Activated CD8-positive, alpha-beta memory T cell treated with anti-CD3 and anti-CD28 coated beads for 24 hours (primary cell): ENCODE results near the gene NUBP2.
A peak's percentile ranks its signal among the peaks of the same experiment; 100 is the strongest.
"Not testable (repeated sequence)": the region's sequence is repeated elsewhere in the genome, so short reads cannot be mapped to it uniquely, and the experiment has no call there.

Experiments used
- DNase-seq: peaks from one replicate; pipeline ENCODE4 v3.0.0-alpha.2; 2020

NUBP2 gene

DNA sequence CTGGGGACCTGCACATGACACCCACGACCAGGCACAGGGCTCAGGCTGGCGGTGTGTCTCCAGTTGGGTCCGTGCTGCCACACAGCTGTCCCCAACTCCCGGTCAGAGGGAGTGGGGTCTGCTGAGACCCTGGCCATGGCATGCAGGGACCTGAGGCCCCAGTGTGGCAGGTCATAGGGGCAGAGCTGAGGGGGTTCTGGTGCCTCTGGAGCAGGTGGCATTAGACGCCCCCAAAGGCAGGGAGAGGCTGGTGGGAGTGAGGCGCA, 4.2 kb downstream of the NUBP2 start:
- peak; percentile 51 for DNase-seq

DNA sequence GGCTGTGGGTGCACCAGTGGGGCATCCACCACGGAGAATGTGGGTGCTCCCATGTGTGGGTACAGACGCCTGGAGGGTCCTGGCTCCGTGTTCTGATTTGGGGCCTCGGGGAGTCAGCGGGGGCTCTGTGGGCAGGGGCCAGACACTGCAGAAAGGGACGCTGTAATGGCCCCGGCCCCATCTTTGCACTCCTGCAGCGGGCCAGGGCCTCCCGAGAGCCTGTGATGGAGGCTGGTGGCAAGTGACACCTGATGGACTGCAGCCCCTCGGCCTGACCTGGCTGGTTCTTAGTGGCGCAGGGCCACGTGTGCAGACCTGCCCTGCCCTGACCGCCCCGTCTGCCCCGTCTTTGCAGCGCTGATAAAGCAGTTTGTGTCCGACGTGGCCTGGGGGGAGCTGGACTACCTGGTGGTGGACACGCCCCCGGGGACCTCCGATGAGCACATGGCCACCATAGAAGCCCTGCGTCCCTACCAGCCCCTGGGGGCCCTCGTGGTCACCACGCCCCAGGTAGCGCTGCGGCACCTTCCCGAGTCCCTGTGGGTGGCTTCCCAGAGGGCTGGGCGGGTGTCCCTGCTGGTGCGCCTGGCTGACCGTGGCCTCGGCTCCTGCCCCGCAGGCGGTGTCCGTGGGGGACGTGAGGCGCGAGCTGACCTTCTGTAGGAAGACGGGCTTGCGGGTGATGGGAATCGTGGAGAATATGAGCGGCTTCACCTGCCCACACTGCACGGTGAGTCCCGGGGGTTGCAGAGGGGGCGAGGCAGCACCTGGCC, 4.7 kb downstream of the NUBP2 start:
- peak; percentile 50 for DNase-seq

DNA sequence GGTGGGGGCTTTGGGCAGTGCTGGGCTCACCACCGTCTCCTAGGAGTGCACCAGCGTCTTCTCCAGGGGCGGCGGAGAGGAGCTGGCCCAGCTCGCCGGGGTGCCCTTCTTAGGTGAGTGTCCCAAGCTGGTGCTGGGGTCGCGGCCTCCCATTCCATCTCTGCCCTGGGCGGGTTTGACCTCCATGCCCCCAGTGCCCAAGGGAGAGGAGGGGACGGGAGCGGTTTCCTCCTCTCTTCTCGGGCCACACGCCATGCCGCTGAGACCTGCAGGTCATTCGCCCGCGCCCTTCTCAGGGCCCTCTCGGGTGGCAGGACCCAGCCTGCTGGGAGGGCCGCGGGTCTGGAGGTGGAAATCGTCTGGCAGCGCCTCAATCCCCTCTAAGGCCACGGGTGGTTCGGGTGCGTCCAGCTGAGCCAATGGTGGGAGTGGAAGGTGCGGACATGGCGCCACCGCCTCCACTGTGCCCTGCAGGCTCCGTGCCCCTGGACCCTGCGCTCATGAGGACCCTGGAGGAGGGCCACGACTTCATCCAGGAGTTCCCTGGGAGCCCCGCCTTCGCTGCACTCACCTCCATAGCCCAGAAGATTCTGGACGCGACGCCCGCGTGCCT, 5.4 kb downstream of the NUBP2 start:
- DNase-seq = no peak

DNA sequence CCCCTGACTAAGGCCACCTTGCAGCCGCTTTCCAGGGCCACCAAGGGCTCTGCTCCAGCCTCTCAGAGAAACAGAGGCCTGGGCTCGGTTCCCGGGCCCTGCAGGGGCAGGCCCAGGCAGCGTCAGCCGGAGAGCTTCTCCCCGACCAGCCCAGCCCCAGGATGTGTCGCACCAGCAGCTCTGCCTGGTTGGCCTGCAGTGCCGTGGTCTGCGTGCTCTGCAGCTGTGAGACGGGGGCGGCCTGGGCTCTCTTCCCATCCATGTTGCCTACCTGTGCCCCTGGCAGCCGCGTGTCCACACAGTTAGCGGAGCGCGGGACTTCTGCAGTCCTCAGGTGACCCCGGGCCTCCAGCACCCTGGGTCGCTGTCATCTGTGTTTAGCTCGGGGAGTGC, 5.9 kb downstream of the NUBP2 start:
- no peak for DNase-seq

DNA sequence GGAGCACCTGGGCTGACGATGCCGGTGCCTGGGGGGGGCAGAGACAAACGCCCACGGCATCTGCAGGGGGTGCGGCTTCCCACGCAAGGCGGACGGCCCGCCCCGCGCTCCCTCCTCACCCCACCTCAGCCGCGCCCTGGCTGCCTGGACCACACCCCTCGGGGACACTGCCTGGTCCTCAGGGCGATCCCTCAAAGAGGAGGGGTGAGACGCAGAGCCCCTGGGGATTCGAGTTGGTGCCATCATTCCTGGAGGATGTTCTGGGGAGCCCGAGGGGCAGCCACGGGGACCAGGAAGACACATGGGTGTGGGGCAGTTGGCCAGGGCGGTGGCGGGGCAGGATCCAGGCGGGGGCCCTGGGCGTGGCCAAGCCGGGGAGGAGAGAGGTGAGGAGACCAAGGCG, 6.9 kb downstream of the NUBP2 start:
- no peak for DNase-seq

DNA sequence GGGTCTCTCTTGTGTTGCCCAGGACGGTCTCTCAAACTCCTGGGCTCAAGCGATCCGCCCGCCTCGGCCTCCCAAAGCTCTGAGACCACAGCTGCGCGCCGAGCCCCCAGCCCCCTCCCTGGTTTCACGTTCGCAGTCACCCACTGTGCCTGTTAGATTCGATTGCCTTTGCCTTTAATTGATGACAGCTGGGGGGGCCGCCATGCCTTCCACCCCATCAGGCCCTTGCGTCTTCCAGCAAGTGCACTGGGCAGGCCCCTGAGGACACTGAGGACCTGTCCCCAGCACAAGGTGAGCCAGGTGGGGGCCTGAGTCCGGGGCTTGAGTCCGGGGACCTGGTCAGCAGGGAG, 7.5 kb downstream of the NUBP2 start:
- no peak for DNase-seq

DNA sequence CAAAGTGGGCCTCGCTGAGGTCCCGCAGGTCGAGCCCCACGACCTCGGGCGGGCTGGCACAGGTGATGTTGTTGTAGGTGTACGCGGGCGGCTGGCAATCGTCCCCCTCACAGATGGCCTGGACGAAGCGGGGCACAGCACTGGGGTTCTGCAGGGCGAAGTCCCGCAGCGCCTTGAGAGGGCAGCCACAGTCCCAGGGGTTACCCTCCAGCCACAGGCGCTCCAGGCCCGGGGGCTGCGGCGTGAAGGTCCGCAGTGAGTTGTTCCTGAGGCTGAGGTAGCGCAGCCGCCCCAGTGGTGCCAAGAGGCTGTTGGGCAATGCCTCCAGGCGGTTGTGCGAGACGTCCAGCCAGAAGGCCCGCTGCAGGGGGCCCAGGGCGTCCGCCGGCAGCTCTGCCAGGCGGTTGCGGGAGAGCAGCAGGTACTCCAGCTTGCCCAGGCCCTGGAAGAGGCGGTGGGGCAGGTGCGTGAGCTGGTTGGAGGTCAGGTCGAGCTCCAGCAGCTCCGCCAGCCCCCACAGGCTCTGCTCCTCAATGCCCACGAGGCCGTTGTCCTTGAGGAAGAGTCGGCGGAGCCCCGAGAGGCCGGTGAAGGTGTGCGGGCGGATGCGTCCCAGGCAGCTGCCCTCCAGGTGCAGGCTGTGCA, 8.0 kb downstream of the NUBP2 start:
- DNase-seq = no peak

DNA sequence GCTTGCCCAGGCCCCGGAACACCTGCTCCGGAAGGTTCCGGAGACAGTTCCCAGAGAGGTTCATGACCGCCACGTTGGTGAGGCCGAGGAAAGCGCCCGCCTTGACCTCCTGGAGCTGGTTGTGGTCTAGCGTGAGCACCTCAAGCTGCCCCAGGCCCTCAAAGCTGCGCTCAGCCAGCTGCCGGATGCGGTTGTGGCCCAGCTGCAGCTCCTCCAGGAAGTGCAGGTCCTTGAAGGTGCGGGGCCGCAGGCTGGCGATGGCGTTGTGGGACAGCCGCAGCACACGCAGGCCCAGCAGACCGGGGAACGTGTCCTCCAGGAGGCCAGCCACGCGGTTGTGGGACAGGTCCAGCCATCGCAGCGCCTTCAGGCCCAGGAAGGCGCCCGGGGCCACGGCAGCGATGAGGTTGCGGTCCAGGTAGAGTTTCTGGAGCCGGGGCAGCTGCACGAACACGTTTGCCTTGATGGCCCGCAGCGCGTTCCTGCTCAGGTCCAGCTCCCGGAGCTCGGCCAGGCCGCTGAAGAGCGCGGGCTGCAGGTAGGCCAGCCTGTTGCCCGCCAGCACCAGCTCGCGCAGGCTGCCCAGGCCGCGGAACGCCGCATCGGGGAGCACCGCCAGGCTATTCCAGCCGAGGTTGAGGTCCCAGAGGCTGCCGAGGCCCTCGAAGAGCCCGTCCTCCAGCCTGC, 8.6 kb downstream of the NUBP2 start:
- no peak for DNase-seq

DNA sequence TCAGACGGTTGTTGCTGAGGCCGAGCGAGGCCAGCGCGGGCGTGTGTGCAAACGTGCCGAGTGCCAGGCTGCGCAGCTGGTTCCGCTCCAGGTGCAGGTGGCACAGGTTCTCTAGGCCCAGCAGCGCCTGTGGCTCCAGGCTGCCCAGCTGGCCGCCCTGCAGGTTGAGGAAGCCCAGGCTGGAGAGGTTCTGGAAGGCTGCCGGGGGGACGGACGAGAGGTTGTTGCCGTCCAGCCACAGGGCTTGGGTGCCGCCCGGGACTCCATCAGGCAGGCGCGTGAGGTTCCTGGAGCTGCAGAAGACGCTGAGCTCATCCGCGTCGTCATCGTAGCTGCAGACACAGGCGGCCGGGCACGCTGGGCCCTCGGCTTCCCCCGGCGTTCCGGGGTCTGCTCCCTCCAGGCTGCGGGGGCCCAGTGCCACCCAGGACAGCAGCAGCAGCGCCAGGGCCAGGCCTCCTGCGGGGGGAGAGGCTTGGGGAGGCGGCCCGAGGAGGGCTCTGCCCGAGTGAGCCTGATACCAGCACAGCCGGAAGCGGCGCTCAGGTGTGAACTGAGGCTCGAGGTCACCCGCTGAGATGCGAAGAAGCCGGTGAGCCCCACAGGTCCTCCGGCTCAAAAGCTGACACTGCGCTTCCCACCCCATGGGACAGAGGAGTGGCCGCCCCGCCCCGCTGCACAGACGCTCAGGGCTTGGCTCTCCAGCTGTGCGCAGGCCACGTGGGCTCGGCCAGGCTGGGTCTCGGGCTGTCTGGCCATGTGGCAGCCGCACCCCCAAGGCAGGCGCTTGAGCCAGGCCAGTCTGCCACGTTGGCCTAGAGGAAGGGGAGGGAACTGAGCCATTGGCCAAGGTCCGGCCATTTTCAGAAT, 9.4 kb downstream of the NUBP2 start:
- no peak for DNase-seq

DNA sequence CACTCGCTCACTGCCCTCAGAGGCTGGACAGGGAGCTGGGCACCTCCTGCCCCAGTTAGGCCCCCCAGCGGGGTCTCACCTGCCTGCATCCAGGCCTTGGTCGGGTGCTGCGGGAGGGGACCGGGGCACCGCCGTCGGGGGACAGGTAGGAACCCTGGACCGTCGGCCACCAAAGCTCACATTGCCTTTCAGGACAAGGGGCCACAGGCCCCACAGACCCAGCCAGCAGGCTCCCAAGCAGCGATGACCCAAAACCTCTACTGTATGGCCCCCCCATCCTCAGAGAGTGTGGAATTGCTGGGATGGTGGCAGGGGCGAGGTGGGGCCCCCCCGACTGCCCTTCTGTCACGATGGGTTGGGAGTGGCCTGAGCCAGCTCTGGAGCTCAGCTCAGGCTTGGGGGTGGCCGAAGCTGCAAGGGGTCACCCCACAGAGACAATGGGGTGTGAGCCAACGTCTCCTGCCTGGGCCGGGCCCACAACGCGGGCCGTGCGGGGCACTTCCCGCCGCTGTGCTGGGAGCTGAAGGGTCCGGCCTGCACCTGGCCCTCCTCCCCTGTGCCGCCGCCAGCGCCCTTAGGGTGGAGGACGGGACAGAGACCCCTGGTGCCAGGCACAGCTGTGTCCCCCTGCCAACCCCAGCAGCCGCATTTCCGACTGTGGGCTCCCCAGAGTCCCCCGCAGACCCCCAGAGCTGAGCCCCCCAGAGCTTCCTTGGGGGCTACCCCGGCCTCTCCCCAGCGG, 10.2 kb downstream of the NUBP2 start:
- DNase-seq = no peak

DNA sequence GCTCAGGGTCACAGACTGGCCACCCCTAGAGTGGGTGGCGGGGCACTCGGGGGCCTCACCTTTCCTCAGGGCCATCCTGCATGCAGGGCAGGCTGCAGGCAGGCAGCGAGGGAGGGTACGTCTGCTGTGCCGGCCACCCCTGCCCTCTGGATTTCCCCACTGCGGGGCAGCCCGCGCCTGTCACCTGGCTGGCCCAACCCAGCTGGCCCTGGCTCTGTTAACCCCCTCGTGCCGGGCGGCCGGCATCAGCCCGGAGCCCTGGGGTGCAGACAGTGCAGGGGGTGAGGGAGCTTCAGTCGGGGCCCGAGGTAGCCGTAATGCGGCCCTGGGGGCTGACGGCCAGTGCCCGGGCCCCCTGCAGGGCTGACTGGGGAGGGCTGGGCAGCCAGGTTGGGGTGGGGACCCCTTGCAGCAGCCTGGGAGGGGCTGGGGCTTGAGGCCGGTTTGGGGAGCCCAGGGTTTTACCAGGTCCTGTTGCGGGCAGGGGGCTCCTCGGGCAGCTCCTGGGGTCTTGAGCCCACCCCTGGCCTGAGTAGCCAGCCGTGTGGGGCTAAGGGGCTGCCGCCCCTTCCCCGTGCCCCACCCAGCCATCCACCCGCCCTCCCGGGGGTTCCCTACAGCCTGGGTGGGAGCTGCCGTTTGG, 10.9 kb downstream of the NUBP2 start, which contains the start of gene IGFALS:
Gene IGFALS (minus strand): TSS at position 128 of the 643 bp plus-strand sequence. CDS start 53 bp downstream, at position 75.
- no peak for DNase-seq

DNA sequence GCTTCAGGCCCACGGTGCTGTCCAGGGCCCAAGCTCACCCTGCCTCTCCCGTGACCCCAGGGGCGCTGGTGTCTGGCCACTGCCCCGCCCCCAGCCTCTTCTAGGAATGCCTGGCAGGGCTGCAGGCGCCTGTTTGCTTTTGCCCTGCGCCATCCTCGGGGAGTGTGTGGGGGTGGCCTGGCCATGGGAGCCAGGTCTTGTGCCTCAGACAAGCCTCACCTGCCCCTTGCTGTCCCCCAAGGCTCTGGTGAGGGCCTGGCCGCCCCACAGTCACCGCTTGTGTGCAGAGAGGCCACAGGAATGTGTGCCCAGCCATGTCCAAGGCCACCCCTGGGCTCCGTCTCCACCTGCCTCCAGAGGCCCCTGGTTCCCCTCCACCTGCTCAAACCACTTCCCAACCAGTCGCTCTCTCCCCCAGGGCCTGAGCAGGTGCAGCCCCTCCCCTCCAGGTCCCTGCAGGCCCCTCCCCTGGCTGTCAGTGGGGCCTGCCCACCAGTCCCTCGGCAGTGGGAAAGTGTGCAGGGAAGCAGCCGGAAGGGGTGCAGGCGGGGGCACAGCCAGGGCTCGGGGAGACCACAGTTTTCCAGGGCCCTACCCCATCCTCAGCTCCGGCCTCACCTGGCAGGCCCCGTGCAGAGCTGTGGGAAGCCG, 11.6 kb downstream of the NUBP2 start:
- no peak for DNase-seq

DNA sequence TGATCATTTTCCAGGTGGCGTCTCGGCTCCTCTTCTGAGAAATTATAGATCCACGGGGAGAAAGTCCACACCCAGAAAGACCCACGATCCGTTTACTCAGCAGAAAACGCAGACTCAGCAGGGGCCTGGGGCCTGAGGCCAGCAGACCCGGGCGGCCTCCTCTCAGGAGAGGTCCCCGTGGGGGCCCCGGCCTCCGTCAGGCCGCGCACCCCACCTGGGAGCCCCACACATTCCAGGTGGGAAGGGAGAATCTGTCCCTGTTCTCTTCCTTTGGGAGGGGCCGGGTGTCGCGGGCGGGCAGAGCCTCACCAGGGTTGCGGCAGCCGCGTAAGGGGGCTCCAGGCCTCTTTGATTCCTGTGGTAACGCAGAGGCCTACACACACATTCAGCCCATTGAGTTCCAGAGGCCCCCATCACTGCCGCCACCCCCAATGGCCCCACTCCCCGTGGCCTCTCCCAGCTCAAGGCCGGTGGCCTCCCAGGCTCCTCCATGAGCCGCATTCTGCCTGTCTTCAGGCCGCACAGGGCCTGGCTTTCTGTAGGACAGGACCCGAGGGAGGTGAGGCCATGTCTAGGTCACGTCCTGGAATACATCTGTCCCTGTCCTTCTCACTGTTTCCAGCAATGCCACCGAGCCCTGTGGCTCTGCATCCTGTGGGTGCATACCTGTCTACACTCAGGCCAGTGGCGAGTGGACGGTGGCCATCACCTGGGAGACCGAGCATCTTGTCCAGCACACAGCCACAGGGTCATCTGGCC, 12.3 kb downstream of the NUBP2 start:
- no peak for DNase-seq

DNA sequence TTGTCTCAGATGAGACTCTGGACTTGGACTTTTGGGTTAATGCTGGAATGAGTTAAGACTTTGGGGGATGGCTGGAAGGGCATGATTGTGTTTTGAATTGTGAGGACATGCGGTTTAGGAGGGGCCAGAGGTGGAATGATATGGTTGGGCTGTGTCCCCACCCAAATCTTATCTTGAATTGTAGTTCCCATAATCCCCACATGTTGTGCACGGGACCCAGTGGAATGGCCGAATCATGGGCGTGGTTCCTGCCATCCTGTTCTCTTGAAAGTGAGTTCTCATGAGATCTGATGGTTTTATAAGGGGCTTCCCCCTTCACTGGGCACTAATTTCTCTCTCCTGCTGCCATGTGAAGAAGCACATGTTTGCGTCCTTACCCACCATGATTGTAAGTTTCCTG, 16.5 kb downstream of the NUBP2 start:
- DNase-seq = not testable (repeated sequence)

DNA sequence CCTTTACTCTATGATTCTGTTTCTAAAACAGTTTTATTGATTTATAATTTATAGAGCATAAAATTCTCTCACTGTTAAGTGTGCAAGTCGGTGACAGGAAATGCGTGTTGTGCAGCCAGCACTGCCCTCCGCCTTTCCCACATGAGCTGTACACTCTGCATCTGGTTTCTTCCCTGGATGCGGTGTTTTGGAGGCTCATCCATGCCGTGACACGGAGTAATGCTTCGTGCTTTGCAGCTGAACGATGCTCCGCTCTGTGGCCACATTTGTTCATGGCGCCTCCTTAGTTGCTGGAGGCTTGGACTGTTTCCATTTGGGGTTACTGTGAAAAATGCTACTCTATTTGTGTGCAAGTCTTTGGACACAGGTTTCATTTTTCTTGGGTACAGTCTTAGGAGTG, 17.9 kb downstream of the NUBP2 start:
- no peak for DNase-seq

DNA sequence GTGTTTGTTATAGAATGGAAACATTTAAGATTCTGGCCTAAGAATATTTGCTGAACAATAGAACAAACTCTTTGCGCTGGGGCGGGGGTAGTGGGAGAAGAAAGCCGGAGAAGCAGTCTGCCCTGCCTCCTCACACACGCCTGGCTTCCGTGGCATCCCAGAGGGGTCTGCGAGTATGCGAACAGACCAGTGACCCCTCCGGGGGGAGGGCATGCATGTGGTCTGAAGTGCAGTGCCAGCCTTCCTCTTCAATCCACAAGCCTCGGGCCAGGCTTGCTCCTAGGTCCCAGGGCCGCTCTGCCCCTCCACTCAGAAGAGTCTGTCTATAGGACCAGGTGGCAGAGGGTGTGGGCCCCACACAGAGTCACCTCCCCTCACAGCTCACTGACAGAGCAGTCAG, 24.9 kb downstream of the NUBP2 start:
- no peak for DNase-seq

DNA sequence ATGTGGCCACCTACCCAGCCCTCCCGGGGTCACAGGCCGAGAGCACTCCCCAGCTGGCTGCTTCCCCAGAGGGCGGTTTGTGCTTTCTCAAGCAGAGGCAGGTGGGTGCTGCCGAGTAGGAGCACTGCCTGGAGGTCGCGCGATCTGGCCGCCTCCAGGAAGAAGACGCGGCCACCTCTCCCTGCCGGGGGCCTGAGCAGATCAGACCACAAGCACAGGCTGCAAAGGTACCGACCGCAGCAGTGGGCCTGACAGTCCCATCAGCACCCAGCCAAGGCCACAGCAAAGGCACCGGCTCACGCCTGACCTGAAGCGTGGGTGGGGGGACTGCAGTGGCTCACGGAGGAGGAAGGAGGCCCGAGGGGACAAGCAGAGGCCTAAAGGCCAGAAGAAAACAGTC, 25.9 kb downstream of the NUBP2 start:
- no peak for DNase-seq

DNA sequence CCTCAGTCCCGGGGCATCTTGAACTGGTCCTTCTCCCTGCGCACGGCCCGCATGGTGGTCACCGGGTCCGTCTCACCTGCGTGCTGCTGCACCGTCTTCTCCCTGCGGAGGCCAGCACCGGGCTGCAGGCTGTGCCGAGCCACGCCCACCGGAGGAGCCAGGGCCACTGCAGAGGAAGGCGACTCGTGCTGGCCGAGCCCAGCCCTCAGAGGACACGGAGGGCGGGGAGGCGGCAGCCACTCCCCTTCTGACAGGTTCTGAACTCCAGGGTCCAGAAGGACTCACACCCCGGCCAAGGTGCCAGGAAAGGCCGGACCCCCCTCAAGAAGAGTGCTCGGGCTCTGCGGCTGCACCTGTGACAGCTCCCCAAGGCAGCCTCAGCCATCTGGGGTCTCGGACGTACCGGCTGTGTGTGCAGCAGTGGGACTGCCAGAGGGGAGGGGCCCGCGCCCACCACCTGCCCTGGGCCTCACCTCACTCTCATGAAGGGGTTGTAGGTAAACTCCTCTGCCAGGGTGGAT, 26.6 kb downstream of the NUBP2 start:
- no peak for DNase-seq

DNA sequence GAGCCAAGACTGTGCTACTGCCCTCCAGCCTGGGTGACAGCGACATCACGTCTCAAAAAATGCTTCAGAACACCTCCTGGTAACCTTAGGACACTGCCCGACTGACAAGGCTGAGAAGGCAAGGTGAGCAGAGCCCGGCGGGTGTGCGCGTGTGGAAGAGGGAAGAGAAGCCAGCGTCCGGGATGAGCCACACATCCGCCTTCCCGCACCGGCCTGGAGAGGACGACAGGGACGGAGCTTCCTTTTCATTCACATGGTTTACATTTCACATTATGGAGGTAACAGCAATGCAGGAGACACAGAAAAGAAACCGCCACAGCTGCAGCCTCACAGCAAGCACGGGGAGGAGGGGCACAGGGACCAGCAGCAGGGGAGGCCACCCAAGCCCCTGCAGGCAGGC, 27.3 kb downstream of the NUBP2 start:
- no peak for DNase-seq

DNA sequence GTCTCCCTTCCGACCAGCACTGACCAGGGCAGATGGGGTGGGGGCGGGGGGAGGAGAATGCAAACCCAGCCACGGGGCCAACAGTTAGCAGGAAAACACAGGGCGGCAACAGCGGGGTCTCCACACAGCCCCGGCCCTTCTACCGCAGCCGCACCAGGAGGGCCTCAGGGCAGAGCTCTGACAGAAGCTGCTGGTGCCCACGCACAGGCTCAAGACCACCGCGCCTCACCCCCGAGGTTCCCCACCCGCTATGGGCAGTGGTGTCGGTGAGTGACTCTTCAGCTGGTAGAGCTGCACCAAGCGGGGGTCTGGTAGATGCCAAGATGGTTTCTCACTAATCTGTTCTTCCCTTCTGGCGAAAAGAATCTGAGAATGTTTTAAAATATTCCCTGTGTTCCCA, 27.8 kb downstream of the NUBP2 start:
- no peak for DNase-seq
